GM19452 (cell line): Measurements from ENCODE around the gene DDTL.
"Not testable (repeated sequence)": the region's sequence is repeated elsewhere in the genome, so short reads cannot be mapped to it uniquely, and the experiment has no call there.

ENCODE experiments used
- ATAC-seq: cut with Tn5 transposase; IDR thresholded peaks from one replicate; pipeline ENCODE4 v1.9.1; 2021; ENCODE audit not compliant: unreplicated experiment

DDTL gene

GRCh38 chr22:23966568-23966967 is at the start of gene DDTL:
DDTL (plus strand) TSS chr22:23966888; CDS start chr22:23966915, 27 bp downstream.
- peak; percentile 92 for ATAC-seq

GRCh38 chr22:23920267-23920611 is 46.4 kb upstream of the DDTL start:
- not testable (repeated sequence) for ATAC-seq

GRCh38 chr22:23921586-23922201 is 45.0 kb upstream of the DDTL start:
- ATAC-seq, result not testable (repeated sequence)

- ATAC-seq, result no peak
These were observed 43.8 kb upstream of the DDTL start for GRCh38 chr22:23922921-23923320.

GRCh38 chr22:23925020-23925606 is 41.6 kb upstream of the DDTL start:
- no peak for ATAC-seq

GRCh38 chr22:23926561-23926960 is 40.1 kb upstream of the DDTL start:
- no peak for ATAC-seq

- ATAC-seq, result no peak
These were observed 28.2 kb upstream of the DDTL start for GRCh38 chr22:23938328-23939016.

GRCh38 chr22:23939017-23939357 is 27.7 kb upstream of the DDTL start:
- no peak for ATAC-seq

- ATAC-seq, result not testable (repeated sequence)
These were observed 26.5 kb upstream of the DDTL start for GRCh38 chr22:23940166-23940565.

- ATAC-seq, result not testable (repeated sequence)
These were observed 19.3 kb upstream of the DDTL start for GRCh38 chr22:23947391-23947790.

- ATAC-seq, result not testable (repeated sequence)
These were observed 16.9 kb upstream of the DDTL start for GRCh38 chr22:23949764-23950163.

GRCh38 chr22:23951383-23951782 is 15.3 kb upstream of the DDTL start:
- ATAC-seq, result not testable (repeated sequence)

GRCh38 chr22:23952794-23953405 is 13.8 kb upstream of the DDTL start:
- not testable (repeated sequence) for ATAC-seq

- not testable (repeated sequence) for ATAC-seq
These were observed 13.2 kb upstream of the DDTL start for GRCh38 chr22:23953485-23953884.

- ATAC-seq, result not testable (repeated sequence)
These were observed 12.3 kb upstream of the DDTL start for GRCh38 chr22:23954193-23954990.

GRCh38 chr22:23954991-23955305 is 11.7 kb upstream of the DDTL start:
- ATAC-seq, result not testable (repeated sequence)

GRCh38 chr22:23955886-23956285 is 10.8 kb upstream of the DDTL start:
- not testable (repeated sequence) for ATAC-seq

GRCh38 chr22:23956301-23956900 is 10.3 kb upstream of the DDTL start:
- ATAC-seq, result not testable (repeated sequence)

GRCh38 chr22:23961084-23961771 is 5.5 kb upstream of the DDTL start, which contains the start of gene GSTT2B:
GSTT2B (minus strand) TSS chr22:23961195; CDS start chr22:23961131, 64 bp downstream.
- not testable (repeated sequence) for ATAC-seq

GRCh38 chr22:23966094-23966493 is 594 bp upstream of the DDTL start:
- ATAC-seq, result peak; percentile 34
